Glomerular endothelial cell (primary cell): ENCODE results near the gene TMEFF2. TPM values are rescaled to one million over a fixed set of nuclear protein-coding genes. Genes with fewer than 3 reads are reported as not detected.

Experiments used
- DNase-seq: peaks from one replicate; pipeline ENCODE4 v3.0.0-alpha.2; 2011; ENCODE audit warnings: low read depth, low spot score; ENCODE audit errors: extremely low read depth
- total RNA-seq: library from RNA; depleted of rRNA; stranded (reverse); fragments of >200 nt; gene quantifications from 2 replicates; pipeline ENCODE4 v1.2.3, GENCODE V29; 2015

TMEFF2 gene
- total RNA-seq, 1 donor from 2014 or later, result not detected

DNA sequence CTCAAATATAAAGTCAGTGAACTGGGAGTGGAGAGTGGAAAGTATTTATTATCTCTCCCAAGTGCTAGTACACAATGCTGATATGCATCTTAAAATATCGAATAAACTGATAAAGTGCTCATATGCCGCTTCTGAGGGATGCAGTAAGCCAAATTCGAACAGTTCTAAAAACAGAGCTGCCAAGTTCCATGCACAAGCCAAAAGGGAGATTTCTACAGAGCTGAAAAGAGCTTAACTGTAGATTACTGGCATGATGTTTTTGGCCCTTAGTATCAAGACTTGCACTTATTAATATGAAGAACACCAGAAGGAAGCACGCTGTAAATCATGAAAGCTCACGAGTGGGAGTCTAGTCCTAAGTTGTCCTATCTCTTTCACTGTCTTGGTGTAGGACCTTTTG, 7.9 kb downstream of the TMEFF2 start:
- DNase-seq, result no peak

DNA sequence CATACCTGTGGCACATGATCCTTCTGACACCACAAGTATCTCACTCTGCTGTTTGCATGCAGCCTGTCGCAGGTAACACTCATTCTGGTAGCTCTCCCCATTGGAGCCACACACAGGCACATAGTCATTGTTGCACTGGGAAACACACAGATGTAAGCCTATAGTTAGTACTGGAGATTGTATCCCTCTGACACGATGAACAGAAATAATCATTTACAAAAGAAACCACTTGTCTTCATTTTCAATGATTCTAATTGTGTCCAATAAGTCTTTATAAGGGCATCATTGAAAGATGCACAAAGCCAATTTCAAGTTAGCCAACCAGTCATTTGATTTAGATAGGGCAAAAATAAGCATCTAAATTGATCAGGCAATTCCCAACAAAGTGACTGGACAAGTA, 10.4 kb downstream of the TMEFF2 start:
- no peak for DNase-seq

DNA sequence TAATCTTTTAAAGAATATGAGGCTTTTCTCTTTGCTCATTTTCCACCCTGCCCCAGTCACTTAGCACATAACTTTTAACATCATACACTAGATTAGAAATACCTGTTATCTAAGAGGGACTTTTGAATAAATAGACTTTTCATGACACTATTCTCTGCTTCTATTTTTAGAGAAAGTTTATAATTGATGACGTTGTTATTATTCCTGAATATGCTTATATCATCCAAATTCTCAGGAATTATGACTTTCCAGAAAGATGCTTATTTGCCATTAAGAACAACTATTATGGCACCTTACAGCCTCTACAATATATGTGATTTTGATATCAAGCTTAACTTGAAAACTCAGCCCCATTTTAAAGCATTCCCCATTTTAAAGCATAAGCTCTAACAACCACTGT, 11.4 kb downstream of the TMEFF2 start:
- no peak for DNase-seq

DNA sequence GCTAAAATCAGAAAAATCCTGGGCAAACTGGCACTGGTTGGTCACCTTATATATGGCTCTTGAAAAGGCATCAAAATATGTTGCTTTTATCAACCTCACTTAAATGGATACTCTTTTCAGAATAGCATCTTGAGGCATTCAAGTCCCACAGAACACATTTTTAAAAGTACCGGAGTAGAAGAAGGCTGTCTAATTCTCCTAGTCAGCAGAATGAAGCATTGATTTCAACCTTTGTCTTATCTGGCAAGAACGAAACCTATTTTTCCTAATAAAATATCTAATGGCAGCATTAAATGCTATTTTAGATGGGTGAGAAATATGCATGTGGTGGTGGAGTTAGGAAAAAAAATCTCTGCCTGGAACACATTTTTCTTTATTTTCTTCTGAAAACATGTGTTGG, 27.8 kb downstream of the TMEFF2 start:
- no peak for DNase-seq

DNA sequence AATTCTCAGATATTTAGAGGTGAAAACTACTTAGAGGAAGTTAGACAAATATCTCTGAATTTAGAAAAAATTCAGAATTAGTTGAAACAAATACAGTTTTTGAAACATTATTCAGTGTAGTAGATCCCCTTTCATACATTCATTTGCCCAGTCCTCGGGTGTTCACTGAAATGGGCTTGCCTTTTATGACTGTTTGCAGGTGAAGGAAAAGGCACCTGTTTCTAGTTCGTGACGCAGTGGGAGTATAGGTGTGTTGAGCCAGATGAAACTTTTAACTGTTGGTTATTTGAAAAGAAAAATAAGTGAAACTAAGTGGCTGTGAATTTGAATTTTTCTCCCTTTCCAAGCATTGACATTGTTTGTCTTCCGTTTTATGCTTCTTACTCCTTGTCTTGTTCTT, 28.9 kb downstream of the TMEFF2 start:
- DNase-seq, result no peak

DNA sequence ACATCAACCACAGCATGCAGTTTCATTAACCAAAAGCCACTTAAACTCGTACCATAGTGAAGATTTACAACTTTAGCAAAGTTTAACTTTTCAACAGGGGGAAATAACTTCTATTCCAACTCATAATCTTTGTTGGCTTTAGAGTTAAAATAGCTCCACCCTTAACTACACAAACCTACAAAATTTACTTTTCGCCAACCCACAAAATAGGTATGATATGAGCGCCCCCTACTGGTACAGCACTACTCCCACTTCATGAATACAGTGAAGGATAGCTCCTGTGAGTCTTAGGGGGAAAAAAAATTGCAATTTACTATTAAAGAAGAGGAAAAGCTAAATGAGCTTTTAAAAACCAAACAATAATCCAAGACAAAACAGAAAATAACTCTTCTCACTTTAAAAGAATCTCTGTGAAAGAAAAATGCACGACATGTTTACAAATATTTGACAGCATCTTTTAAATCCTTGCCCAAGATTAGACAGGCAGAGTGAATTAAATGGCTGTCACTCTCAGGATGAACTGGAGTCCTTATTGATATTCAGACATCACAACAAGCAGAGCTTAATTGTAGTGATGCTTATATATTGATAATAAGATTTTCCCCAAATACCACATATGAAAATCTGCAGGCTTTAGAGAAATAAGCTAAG, 32.2 kb downstream of the TMEFF2 start:
- peak; percentile 57 for DNase-seq

DNA sequence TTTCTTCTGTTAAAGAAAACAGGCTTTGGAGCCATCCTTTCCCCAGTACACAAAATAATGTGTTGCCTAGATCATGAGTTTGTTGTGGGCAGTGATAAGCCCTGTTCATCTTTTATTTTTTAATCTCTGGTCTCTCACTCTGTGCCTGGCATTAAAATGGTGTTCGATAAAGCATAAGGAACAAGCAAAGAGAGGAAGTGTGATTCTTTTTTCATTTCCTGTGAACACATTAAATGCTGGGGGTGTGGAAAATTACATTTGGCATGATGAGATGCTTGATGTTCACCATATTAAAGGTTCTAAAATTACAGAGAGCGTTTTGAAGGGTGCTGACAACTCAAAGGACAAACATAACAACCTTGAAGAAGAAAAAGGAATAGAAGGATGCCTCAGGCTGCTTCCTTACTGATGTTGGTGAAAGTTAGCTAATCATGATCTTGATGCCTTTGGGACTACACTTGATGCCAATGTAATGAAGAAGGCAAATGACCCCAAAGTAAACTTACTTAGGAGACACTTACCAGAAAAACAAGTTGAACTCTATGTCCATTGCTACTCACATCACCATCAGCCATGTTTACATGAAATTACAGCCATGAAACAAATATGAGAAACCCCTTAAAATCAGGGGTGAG, 33.0 kb downstream of the TMEFF2 start:
- DNase-seq, result peak; percentile 10

DNA sequence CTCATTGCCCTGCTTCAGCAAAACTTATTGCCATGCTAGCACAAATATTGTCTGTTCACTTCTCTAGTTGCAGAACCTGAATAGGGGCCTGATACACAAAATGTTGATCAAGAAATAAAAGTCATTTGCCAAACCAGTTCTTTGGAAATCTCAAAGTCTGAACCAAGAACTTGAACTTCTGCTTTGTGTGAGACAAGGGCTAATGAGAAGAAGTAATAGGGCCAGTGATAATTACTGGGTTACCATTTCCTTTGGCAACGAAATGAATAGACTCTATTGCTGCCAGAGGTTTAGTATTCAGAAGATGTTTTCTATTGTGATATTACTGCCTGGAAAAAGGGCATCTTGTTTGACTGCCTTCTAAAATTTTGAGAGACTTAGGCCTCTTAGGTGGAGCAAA, 35.0 kb downstream of the TMEFF2 start:
- no peak for DNase-seq

DNA sequence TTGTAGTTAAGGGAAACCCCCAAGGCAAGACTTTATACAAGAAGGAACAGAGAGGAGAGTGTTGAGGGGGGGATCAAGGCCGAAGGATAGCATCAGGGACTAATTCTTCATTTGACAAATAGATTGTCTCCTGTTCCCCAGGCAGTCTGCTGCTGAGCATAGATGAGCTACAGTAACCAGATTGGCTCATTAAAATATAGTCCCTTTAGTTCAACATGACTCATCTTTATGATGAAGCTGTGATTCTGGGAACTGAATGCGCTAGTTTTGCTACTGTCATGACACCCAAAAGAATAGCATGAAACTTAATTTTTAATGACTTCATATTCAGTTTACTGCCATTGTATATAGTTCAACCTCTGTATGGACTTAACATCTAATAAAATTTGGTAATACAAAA, 35.5 kb downstream of the TMEFF2 start:
- no peak for DNase-seq

DNA sequence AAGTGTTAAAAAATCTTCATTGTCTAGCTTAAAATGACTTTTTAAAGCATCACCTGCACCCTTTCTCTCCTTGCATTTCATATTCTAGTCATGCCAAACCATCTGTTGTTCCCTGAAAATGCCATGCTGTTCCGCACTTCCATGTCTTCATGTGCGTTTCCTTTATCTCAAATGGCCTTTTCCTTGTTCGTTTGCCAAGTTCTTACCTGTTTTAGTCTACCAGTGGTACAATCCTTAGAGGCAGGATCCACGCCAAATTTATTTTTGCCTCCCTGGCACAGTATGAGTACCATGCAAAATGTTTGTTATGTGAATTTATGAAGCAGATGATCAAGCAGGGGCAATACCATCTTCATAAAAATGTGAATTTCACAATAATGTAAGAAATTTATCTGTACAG, 37.0 kb downstream of the TMEFF2 start:
- DNase-seq, result no peak

DNA sequence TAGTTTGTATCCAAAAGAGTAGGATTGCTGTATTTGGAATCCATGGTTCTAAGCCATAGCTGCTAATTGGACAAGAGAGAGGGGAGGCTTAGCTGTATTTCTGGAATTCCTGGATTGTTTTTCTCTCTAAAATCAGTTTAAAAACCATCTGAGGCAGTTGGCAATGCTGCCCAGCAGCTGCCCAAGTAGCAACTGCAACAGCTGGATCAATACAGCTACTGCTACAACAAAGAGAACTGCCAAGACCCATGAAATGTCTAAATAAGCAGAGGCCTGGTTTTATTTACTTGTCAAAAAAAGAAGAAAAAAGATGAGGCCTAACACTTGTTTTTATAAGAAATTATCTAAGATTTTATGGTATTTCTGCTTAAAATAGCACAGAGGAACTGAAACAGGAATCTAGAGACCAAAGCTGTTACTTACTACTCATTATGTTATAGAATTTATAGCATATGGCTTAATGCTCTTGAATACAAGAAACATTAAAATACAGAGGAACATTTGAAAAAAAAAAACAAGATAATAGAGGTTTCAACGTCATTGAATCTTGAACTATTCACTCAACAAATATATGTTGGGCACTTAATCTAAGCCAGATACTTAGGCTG, 39.1 kb downstream of the TMEFF2 start:
- no peak for DNase-seq

DNA sequence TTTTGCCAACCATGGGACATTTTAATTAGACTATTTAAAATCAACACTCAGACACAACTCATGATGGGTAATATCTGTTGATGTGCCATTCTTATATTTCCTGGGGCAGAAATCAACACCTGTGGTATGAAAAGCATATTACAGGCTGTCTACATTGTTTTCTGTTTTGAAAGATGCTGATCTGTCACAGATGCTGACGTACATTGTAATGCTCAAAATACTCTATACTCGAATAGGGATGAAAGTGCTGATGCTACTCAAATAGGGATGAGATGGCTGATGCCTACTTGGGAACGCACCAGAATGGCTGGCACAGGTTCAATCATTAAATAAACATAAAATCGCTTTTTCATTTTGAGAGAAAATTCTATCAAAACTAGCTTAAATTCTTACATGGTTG, 41.2 kb downstream of the TMEFF2 start:
- no peak for DNase-seq

DNA sequence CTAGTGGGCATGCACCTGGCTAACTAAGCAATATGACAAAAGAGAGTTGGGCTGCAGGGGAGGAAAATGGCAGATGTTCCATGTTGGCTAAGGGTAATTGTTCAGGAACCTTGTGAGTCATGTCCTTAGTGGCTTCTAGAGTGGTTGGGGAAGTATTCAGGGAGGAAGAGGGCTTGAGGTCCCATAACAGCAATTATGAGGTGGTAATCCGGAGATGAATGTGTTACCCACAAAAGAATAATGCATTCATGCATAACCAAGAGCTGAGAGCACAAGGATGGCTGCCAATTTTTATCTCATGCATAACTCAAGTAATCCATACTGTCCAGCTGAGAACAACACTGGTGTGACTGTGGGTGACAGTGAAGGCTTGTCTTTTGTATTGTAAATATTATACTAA, 42.9 kb downstream of the TMEFF2 start:
- DNase-seq, result no peak

DNA sequence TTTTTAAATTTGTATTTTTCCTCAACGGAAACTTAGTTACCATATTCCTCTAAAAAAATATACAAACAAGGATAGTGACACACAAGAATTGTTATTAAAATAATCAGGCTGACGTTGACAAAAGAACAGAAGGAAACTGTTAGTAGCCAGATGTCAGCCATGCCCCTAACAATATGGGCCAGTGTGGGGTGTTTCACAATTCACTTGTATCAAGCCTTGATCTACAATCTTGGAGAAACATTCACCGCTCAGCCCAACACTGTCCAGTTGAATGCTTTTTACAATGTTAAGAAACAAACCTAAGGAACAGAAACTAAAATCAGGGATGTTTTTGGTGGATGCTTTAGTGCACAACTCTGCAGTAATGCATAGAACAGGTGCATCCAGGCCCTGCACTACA, 44.6 kb downstream of the TMEFF2 start:
- DNase-seq, result no peak

DNA sequence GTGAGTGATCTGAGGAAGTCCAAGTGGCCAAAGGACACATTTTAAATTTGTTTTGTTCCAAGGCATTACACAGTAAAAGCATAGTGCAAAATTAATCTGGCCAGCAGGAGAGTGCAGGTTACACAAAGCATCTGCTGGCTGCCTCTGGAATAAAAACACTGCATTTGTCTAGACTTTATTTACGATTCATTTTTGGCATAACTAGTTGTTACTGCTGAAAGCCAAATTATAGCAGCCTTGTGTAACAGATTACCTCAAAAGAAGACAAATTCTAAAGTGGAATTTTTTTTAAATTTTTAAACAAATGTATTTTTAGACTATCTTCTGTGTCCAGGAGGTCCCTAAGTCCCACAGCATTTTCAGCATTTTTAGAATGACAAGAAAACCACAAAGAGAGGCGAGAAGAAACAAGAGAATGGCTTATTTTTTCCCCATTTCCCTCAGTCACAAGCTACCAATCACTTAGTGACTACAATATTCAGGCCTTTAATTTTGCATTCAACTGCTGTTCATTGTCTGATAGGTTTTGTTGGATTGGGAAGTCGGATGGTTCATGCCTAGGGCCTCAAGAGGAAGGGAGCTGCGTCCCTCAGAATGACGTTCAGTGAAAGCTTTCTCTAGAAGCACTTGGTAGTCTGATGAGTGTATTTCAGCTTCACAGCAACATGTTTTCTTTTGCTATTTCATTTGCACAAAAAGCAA, 46.0 kb downstream of the TMEFF2 start:
- no peak for DNase-seq

DNA sequence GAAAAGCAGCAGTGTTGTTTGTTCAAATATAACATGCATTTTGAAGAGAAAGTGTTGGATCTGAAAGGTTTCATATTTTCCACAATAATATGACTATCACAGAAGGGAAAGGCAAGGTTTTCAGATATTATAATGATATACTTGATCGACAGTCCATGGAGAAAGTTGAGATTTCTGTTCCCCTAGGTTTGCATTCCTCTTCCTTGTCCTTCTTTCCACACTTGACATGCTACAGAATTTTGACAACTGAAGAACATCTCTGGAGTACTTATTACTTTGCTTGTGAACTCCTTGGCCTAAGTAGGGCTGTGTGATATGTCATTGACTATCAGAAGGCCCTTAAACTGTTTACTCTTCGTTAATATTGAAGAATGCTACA, 46.5 kb downstream of the TMEFF2 start:
- DNase-seq, result no peak

DNA sequence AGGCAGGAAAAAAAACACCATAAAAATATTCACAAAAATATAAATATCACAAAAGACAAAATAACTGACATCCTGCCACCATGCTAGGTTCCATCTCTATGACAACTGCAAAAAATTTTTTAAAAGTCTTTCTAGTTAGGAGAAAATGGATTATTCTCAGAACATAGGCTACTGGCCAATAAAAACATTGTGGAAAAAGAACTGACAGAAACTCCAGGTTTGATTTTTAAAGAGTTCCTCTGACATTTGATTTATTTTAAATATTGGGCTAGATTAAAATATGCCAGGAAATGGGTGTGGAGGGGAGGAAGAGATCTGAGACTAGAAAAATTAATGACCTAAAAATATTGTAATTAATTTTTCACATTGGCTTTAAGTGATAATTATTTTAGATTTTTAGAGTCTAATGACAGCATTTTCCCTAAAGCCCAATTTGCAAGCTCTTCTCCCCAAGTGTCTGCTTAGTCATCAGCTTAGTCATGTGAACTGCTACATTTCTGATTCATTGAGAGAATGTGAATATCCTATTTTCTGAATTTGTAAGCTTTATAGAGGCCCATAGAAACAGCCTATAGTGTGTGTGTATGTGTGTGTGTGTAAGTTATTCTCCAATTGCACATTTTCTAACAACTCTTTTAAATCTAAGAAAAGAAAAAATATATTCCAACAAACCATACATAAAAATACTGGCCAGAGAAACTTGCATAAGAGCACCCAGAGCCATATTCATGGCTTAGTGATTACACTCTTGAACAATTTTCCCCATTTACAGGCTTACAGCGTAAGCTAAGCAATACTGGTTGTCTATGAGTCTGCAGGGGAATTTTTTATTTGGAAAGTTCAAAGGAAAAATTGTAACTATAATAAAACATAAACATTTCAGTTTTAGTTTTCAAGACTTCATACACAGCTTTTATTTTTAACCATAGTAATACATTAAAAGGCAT, 48.4 kb downstream of the TMEFF2 start:
- DNase-seq, result peak; percentile 5

DNA sequence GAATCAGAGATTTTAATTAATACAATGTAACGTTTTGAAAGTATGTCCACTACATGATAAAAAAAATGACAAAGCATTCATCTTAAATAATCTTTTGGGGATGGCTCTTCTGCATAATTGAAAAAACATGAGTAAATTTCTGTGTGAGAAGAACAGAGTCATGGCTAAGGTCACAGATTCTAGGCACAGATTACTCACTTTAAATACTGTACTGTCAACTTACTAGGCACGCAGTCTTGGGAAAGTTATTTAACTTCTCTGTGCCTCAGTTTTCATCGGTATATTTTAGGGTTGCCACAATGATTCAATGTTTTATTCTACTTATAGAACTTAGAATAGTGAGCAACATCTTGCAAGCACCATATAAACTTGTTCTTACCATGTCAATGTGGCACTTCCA, 49.2 kb downstream of the TMEFF2 start:
- no peak for DNase-seq

DNA sequence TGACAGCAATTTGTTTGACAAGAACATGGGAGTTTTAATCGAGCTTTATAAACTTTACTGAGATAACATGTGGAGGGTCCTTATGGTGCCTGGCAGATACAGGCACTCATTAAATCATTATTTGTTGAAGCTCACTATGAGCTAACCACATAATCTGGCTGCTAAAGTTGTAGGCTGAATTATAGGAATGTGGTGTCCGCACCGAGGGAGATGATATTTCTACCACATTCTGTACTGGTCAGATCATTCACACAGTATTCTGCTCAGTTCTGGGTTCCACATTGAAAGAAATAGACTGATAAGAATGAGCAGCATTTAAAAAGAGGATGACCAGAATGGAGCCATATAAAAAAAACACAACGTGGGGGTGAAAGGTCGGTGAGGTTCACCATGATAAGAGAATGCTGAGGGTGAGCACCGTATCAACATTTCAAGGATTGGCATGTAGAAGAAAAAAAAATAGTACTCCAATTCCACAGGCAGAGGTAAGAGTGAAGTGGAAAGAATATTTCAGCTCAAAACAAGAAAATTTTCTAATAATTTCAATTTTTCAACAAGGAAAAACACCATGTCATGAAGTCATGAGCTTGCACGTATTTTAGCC, 54.4 kb downstream of the TMEFF2 start:
- no peak for DNase-seq

DNA sequence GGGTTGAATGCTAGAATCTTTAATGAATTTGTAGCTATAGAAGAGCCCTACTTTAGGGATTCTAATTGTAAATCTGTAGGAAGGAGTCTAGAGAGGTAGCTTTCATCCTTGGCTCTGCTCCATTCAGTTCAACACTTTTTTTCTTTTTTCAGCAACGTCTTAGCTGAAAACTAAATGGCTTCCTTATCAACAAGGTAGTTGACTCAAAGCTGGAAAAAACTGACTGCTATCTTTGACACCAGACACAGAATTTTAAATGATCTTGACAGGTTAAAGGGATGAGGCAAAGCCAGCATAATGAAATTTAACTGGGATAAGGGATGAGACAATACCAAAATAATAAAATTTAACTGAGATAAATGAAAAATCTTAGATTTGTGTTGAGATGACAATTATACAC, 54.9 kb downstream of the TMEFF2 start:
- DNase-seq, result no peak
